Activated CD8-positive, alpha-beta memory T cell treated with anti-CD3 and anti-CD28 coated beads for 1 hour (primary cell): ENCODE data around the gene ZNRF1.

Experiments used
- DNase-seq, 2 donors: peaks; one replicate each; pipeline ENCODE4 v3.0.0-alpha.2; 2020; ENCODE audit warnings: low read depth in 1 of 2; ENCODE audit errors: extremely low read depth in 1 of 2

ZNRF1 gene

GRCh38 chr16:75095204-75095621, 96.4 kb downstream of the ZNRF1 start:
- no peak for DNase-seq

GRCh38 chr16:75096656-75097055, 97.8 kb downstream of the ZNRF1 start:
- DNase-seq, result no peak

GRCh38 chr16:75097191-75097761, 98.5 kb downstream of the ZNRF1 start:
- DNase-seq, result no peak

- peak; percentile 34 to 40 for DNase-seq
These were observed 99.4 kb downstream of the ZNRF1 start for GRCh38 chr16:75097941-75098901.

- DNase-seq, result no peak
These were observed 100.3 kb downstream of the ZNRF1 start for GRCh38 chr16:75099075-75099667.

GRCh38 chr16:75099738-75100602, 101.1 kb downstream of the ZNRF1 start:
- DNase-seq, result no peak

GRCh38 chr16:75100603-75100990, 101.8 kb downstream of the ZNRF1 start:
- no peak for DNase-seq

GRCh38 chr16:75101635-75102034, 102.8 kb downstream of the ZNRF1 start:
- DNase-seq, result no peak

GRCh38 chr16:75102595-75102994, 103.8 kb downstream of the ZNRF1 start:
- no peak for DNase-seq

- no peak for DNase-seq
These were observed 105.2 kb downstream of the ZNRF1 start for GRCh38 chr16:75103994-75104393.

- no peak for DNase-seq
These were observed 106.0 kb downstream of the ZNRF1 start for GRCh38 chr16:75104836-75105235.

GRCh38 chr16:75105306-75106061, 106.7 kb downstream of the ZNRF1 start:
- DNase-seq, result no peak

- no peak for DNase-seq
These were observed 107.8 kb downstream of the ZNRF1 start for GRCh38 chr16:75106351-75107274.

- DNase-seq, result no peak
These were observed 108.7 kb downstream of the ZNRF1 start for GRCh38 chr16:75107505-75107904.

GRCh38 chr16:75108792-75109731, 110.2 kb downstream of the ZNRF1 start:
- DNase-seq, result peak; percentile 40 to 42

GRCh38 chr16:75109732-75110243, 111.0 kb downstream of the ZNRF1 start:
- no peak for DNase-seq

GRCh38 chr16:75110637-75111513, 112.1 kb downstream of the ZNRF1 start:
- DNase-seq, result peak; percentile 39 to 68
